WTC11 (cell line): ENCODE data around the gene INSC. TPM values are rescaled to one million over a fixed set of nuclear protein-coding genes. Genes with fewer than 3 reads are reported as not detected.

Source experiments
- ATAC-seq: fragments of 200-7000 bp; cut with Tn5 transposase; 2 replicates; pipeline ENCODE4 v1.10.0; 2021; ENCODE audit warnings: mild to moderate bottlenecking, moderate library complexity
- CTCF ChIA-PET: fragments of 300-600 bp; sonication (Branson Sonifier 250); formaldehyde crosslinking; loops from one replicate; lab custom pipeline; 2021; ENCODE audit warnings: antibody characterized with exemption; lab: Charles Lee
- POLR2A ChIA-PET: fragments of 350-600 bp; sonication (Branson Sonifier 250); formaldehyde crosslinking; loops from one replicate; lab custom pipeline; 2021; ENCODE audit warnings: antibody characterized with exemption; lab: Charles Lee
- DNase-seq: peaks from one replicate; pipeline ENCODE4 v3.0.0; 2021; ENCODE audit warnings: low spot score
- H3K27ac Mint-ChIP-seq: 2 replicates; pipeline ENCODE4 v1.8.0; 2021; ENCODE audit warnings: mixed read lengths
- H3K27me3 Mint-ChIP-seq: 2 replicates; pipeline ENCODE4 v1.8.0; 2021; ENCODE audit warnings: low read depth, mild to moderate bottlenecking, moderate library complexity, mixed read lengths
- H3K36me3 Mint-ChIP-seq: 2 replicates; pipeline ENCODE4 v1.8.0; 2021; ENCODE audit warnings: mixed read lengths
- H3K4me1 Mint-ChIP-seq: 2 replicates; pipeline ENCODE4 v1.8.0; 2022; ENCODE audit warnings: mixed read lengths
- H3K4me3 Mint-ChIP-seq: 2 replicates; pipeline ENCODE4 v1.8.0; 2021; ENCODE audit warnings: mild to moderate bottlenecking, moderate library complexity, mixed read lengths
- H3K9me3 Mint-ChIP-seq: 2 replicates; pipeline ENCODE4 v1.8.0; 2021; ENCODE audit warnings: mixed read lengths
- CREB1 ChIP-seq: sonication (generic); formaldehyde crosslinking; IDR thresholded peaks from 2 replicates; pipeline ENCODE4 v1.8.0; 2023; ENCODE audit warnings: mild to moderate bottlenecking, missing genetic modification reagents
- CREM ChIP-seq: sonication (generic); formaldehyde crosslinking; IDR thresholded peaks from 2 replicates; pipeline ENCODE4 v1.8.1; 2022; ENCODE audit warnings: mild to moderate bottlenecking, missing genetic modification reagents, moderate library complexity
- FOXK1 ChIP-seq: sonication (generic); formaldehyde crosslinking; IDR thresholded peaks from 2 replicates; pipeline ENCODE4 v1.8.0; 2022; ENCODE audit warnings: mild to moderate bottlenecking, moderate library complexity, missing genetic modification reagents
- NFATC4 ChIP-seq: fragments of 250-450 bp; sonication (Bioruptor Pico); IDR thresholded peaks from 2 replicates; pipeline ENCODE4 v1.9.0; 2021; ENCODE audit warnings: mild to moderate bottlenecking
- NFE2L1 ChIP-seq: sonication (generic); formaldehyde crosslinking; IDR thresholded peaks from 2 replicates; pipeline ENCODE4 v1.8.1; 2023; ENCODE audit warnings: missing genetic modification reagents
- NR1H2 ChIP-seq: sonication (generic); formaldehyde crosslinking; IDR thresholded peaks from 2 replicates; pipeline ENCODE4 v1.9.0; 2021; ENCODE audit warnings: mild to moderate bottlenecking, moderate library complexity, missing genetic modification reagents
- NR3C1 ChIP-seq: sonication (generic); formaldehyde crosslinking; conservative IDR thresholded peaks from 2 replicates; pipeline ENCODE4 v1.8.1; 2023; ENCODE audit warnings: low read depth, mild to moderate bottlenecking, missing genetic modification reagents
- RORB ChIP-seq: fragments of 250-450 bp; sonication (Bioruptor Pico); IDR thresholded peaks from 2 replicates; pipeline ENCODE4 v1.9.0; 2021; ENCODE audit warnings: mild to moderate bottlenecking
- SMAD4 ChIP-seq: sonication (generic); formaldehyde crosslinking; IDR thresholded peaks from 2 replicates; pipeline ENCODE4 v1.8.0; 2022; ENCODE audit warnings: mild to moderate bottlenecking, missing genetic modification reagents
- SOX15 ChIP-seq: fragments of 250-450 bp; sonication (Bioruptor Pico); IDR thresholded peaks from 2 replicates; pipeline ENCODE4 v1.9.0; 2021; ENCODE audit warnings: mild to moderate bottlenecking
- TEAD1 ChIP-seq: sonication (generic); formaldehyde crosslinking; IDR thresholded peaks from 2 replicates; pipeline ENCODE4 v1.8.0; 2022; ENCODE audit warnings: mild to moderate bottlenecking, missing genetic modification reagents
- ZBTB21 ChIP-seq: sonication (generic); formaldehyde crosslinking; IDR thresholded peaks from 2 replicates; pipeline ENCODE4 v1.8.1; 2023; ENCODE audit warnings: mild to moderate bottlenecking, missing genetic modification reagents, borderline replicate concordance
- ZNF263 ChIP-seq: sonication (generic); formaldehyde crosslinking; IDR thresholded peaks from 2 replicates; pipeline ENCODE4 v1.8.1; 2022; ENCODE audit warnings: low read depth, mild to moderate bottlenecking, moderate library complexity, missing genetic modification reagents
- ZNF416 ChIP-seq: fragments of 250-450 bp; sonication (Bioruptor Pico); IDR thresholded peaks from 2 replicates; pipeline ENCODE4 v1.9.0; 2021; ENCODE audit warnings: mild to moderate bottlenecking, inconsistent platforms
- total RNA-seq: library from RNA; stranded (reverse); gene quantifications from 3 replicates; pipeline ENCODE4 v1.2.3, GENCODE V29; 2021
- TF ChIP-seq, protein P1 (sequence below): sonication (generic); formaldehyde crosslinking; IDR thresholded peaks from 2 replicates; pipeline ENCODE4 v1.8.0; 2022; ENCODE audit warnings: mild to moderate bottlenecking, missing genetic modification reagents
- TF ChIP-seq, protein P2 (sequence below): sonication (generic); formaldehyde crosslinking; conservative IDR thresholded peaks from 2 replicates; pipeline ENCODE4 v1.8.1; 2023; ENCODE audit warnings: mild to moderate bottlenecking, low read depth, missing genetic modification reagents, moderate library complexity
- TF ChIP-seq, protein P3 (sequence below): sonication (generic); formaldehyde crosslinking; conservative IDR thresholded peaks from 2 replicates; pipeline ENCODE4 v1.8.1; 2022; ENCODE audit warnings: mild to moderate bottlenecking, missing genetic modification reagents
- TF ChIP-seq, protein P4 (sequence below): sonication (generic); formaldehyde crosslinking; IDR thresholded peaks from 2 replicates; pipeline ENCODE4 v1.8.0; 2022; ENCODE audit warnings: mild to moderate bottlenecking, missing genetic modification reagents
- TF ChIP-seq, protein P5 (sequence below): sonication (generic); formaldehyde crosslinking; IDR thresholded peaks from 2 replicates; pipeline ENCODE4 v1.8.1; 2023; ENCODE audit warnings: mild to moderate bottlenecking, missing genetic modification reagents, moderate library complexity
- TF ChIP-seq, protein P6 (sequence below): fragments of 250-450 bp; sonication (Bioruptor Pico); IDR thresholded peaks from 2 replicates; pipeline ENCODE4 v1.9.0; 2021; ENCODE audit warnings: moderate library complexity, mild to moderate bottlenecking, inconsistent platforms, borderline replicate concordance
- TF ChIP-seq, protein P7 (sequence below): fragments of 250-450 bp; sonication (Bioruptor Pico); IDR thresholded peaks from 2 replicates; pipeline ENCODE4 v1.8.0; 2021; ENCODE audit warnings: mild to moderate bottlenecking

The INSC gene
- total RNA-seq, 1 experiment from 2014 or later: 0.44 TPM

DNA sequence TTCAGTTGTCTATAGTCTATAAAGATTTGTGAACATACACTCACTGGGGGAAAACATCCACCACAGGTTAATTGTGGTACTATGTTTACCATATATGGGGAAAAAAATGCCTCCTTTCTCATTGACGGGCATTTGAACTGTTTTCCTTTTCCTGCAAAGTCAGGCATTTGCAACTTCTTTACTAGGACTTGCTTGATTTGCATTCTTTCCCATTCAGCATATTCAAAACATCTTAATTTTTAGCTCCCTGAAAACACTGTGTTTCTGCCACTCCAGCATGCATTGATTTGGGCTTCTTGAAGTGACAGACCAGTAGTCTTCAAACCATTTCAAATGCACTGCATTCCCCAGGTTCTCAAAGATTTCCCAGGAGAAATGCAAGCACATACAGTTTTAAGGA is 67.6 kb downstream of the INSC start (continued):
- no peak for TF ChIP-seq ZBTB21
- TF ChIP-seq NR3C1: no peak
- no peak for TF ChIP-seq RORB (CRISPR knock-in tag)
- TF ChIP-seq, protein P1, sequence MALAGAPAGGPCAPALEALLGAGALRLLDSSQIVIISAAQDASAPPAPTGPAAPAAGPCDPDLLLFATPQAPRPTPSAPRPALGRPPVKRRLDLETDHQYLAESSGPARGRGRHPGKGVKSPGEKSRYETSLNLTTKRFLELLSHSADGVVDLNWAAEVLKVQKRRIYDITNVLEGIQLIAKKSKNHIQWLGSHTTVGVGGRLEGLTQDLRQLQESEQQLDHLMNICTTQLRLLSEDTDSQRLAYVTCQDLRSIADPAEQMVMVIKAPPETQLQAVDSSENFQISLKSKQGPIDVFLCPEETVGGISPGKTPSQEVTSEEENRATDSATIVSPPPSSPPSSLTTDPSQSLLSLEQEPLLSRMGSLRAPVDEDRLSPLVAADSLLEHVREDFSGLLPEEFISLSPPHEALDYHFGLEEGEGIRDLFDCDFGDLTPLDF: no peak
- TF ChIP-seq CREM (CRISPR knock-in tag): no peak
- TF ChIP-seq NFE2L1: no peak
- TF ChIP-seq NR1H2: no peak
- TF ChIP-seq, all 79 proteins: peak for 0

DNA sequence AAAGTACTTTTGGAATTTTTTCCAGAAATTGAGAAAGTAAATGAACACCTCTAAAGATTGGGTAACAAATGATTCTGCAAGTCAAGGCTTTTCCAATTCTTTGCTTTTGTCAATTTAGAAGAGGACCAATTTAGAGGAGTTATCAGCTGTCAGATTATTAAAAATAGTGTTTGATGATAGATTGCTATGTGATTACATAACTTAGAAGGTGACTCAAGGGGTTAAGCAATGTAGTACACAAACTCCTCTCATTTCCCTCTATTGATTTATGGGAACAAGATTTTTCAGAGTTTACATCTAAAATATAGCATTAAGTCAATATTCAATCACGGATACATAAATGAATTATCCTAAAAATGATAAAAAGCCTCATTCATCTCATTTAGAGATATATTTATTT is 70.3 kb downstream of the INSC start:
- no peak overlapping the region for H3K4me3 Mint-ChIP-seq
- peaks cover 27% of the 10 kb centered on the region for H3K4me1 Mint-ChIP-seq
- no peak for ATAC-seq
- TF ChIP-seq, protein P2, sequence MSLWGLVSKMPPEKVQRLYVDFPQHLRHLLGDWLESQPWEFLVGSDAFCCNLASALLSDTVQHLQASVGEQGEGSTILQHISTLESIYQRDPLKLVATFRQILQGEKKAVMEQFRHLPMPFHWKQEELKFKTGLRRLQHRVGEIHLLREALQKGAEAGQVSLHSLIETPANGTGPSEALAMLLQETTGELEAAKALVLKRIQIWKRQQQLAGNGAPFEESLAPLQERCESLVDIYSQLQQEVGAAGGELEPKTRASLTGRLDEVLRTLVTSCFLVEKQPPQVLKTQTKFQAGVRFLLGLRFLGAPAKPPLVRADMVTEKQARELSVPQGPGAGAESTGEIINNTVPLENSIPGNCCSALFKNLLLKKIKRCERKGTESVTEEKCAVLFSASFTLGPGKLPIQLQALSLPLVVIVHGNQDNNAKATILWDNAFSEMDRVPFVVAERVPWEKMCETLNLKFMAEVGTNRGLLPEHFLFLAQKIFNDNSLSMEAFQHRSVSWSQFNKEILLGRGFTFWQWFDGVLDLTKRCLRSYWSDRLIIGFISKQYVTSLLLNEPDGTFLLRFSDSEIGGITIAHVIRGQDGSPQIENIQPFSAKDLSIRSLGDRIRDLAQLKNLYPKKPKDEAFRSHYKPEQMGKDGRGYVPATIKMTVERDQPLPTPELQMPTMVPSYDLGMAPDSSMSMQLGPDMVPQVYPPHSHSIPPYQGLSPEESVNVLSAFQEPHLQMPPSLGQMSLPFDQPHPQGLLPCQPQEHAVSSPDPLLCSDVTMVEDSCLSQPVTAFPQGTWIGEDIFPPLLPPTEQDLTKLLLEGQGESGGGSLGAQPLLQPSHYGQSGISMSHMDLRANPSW (CRISPR knock-in tag): no peak
- TF ChIP-seq ZNF263 (CRISPR knock-in tag) (no peak), TEAD1 (CRISPR knock-in tag) (no peak), SMAD4 (CRISPR knock-in tag) (no peak), FOXK1 (CRISPR knock-in tag) (no peak), ZNF416 (CRISPR knock-in tag) (no peak)
- TF ChIP-seq, protein P3, sequence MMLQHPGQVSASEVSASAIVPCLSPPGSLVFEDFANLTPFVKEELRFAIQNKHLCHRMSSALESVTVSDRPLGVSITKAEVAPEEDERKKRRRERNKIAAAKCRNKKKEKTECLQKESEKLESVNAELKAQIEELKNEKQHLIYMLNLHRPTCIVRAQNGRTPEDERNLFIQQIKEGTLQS (CRISPR knock-in tag): no peak
- TF ChIP-seq, protein P1: no peak
- TF ChIP-seq, protein P4, sequence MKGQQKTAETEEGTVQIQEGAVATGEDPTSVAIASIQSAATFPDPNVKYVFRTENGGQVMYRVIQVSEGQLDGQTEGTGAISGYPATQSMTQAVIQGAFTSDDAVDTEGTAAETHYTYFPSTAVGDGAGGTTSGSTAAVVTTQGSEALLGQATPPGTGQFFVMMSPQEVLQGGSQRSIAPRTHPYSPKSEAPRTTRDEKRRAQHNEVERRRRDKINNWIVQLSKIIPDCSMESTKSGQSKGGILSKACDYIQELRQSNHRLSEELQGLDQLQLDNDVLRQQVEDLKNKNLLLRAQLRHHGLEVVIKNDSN: no peak
- TF ChIP-seq, protein P5, sequence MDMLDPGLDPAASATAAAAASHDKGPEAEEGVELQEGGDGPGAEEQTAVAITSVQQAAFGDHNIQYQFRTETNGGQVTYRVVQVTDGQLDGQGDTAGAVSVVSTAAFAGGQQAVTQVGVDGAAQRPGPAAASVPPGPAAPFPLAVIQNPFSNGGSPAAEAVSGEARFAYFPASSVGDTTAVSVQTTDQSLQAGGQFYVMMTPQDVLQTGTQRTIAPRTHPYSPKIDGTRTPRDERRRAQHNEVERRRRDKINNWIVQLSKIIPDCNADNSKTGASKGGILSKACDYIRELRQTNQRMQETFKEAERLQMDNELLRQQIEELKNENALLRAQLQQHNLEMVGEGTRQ (CRISPR knock-in tag): no peak
- H3K9me3 Mint-ChIP-seq: 0 out of 2 replicates have a peak, but pooled peaks cover 3% of the 10 kb centered on the region
- H3K27ac Mint-ChIP-seq: no peak overlapping the region
- ChIA-PET POLR2A (no interaction called here), CTCF (no interaction called here)
- H3K36me3 Mint-ChIP-seq: no peaks in the 10 kb centered on the region
- H3K27me3 Mint-ChIP-seq: no peaks in the 10 kb centered on the region
- DNase-seq: no peak

DNA sequence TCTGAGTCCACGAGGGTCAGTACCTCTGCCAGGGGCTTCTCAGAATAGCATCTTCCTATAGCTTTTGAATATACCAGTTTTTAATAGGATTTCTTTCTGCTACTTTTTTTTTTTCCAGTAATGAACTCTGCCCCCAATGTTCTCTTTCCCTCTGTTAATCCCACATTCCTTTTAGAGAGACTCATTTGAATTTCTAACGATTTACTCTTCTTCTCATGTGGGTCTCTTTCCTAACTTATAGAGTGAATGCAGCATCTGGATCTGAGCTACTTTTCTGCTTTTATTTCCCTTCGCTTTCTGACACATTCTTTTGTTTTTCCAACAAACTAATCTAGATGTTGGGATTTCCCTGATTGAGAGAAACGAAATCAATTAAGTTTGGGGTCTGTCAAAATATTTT is 71.4 kb downstream of the INSC start:
- ATAC-seq: no peak
- no peak for DNase-seq
- ChIA-PET POLR2A (no interaction called here), CTCF (no interaction called here)
- H3K27ac Mint-ChIP-seq: no peak overlapping the region
- H3K36me3 Mint-ChIP-seq: no peaks in the 10 kb centered on the region
- H3K4me1 Mint-ChIP-seq: peaks cover 24% of the 10 kb centered on the region
- TF ChIP-seq, protein P6, sequence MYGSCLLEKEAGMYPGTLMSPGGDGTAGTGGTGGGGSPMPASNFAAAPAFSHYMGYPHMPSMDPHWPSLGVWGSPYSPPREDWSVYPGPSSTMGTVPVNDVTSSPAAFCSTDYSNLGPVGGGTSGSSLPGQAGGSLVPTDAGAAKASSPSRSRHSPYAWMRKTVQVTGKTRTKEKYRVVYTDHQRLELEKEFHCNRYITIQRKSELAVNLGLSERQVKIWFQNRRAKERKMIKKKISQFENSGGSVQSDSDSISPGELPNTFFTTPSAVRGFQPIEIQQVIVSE: no peak
- TF ChIP-seq NFATC4 (no peak), SOX15 (CRISPR knock-in tag) (no peak), CREM (CRISPR knock-in tag) (no peak), NR3C1 (no peak), CREB1 (no peak)
- TF ChIP-seq, protein P1: no peak
- TF ChIP-seq, protein P7, sequence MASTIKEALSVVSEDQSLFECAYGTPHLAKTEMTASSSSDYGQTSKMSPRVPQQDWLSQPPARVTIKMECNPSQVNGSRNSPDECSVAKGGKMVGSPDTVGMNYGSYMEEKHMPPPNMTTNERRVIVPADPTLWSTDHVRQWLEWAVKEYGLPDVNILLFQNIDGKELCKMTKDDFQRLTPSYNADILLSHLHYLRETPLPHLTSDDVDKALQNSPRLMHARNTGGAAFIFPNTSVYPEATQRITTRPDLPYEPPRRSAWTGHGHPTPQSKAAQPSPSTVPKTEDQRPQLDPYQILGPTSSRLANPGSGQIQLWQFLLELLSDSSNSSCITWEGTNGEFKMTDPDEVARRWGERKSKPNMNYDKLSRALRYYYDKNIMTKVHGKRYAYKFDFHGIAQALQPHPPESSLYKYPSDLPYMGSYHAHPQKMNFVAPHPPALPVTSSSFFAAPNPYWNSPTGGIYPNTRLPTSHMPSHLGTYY (CRISPR knock-in tag): no peak
- H3K27me3 Mint-ChIP-seq: no peaks in the 10 kb centered on the region
- H3K4me3 Mint-ChIP-seq: no peak overlapping the region
- H3K9me3 Mint-ChIP-seq: 0 out of 2 replicates have a peak, but pooled peaks cover 3% of the 10 kb centered on the region
